SHP77 treated with DMSO at 0.1 percent for 48 hours (cell line): Measurements from ENCODE around the gene OR6A2.
"Not testable (repeated sequence)": the region's sequence is repeated elsewhere in the genome, so short reads cannot be mapped to it uniquely, and the experiment has no call there.

Source experiments
- DNase-seq: peaks from one replicate; lab custom pipeline; 2025; lab: John Stamatoyannopoulos, UW

The OR6A2 gene

DNA sequence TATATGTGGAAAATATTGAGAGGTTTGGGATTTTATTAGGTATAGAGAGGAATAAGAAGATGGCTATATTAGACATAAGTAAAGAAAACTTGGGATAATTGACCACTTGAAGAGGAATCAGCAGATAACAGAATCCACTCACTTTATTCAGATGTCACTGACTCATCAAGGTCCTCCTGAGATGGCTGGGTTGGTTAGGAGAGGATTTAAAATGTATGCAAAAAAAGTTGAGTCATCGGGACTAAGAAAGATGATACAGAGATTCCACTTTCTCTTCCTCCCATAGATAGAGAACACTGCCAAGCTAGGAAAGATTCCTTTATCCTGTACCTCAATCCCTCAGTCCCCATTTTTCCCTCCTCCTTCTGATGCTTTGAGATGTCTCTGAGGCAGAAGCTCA lies at the start of gene OR6A2:
Gene OR6A2 (minus strand): TSS at position 288 of the 400 bp plus-strand sequence. CDS start 3,981 bp downstream, outside the sequence.
- DNase-seq = no peak

GRCh38 chr11:6845383-6845782 lies 45.9 kb upstream of the OR6A2 start, which contains the start of gene OR10A5:
OR10A5 (plus strand) TSS chr11:6845683; CDS start chr11:6845683, 0 bp downstream.
- DNase-seq = no peak

- DNase-seq = no peak
These were observed 44.9 kb upstream of the OR6A2 start for GRCh38 chr11:6844356-6844755.

DNA sequence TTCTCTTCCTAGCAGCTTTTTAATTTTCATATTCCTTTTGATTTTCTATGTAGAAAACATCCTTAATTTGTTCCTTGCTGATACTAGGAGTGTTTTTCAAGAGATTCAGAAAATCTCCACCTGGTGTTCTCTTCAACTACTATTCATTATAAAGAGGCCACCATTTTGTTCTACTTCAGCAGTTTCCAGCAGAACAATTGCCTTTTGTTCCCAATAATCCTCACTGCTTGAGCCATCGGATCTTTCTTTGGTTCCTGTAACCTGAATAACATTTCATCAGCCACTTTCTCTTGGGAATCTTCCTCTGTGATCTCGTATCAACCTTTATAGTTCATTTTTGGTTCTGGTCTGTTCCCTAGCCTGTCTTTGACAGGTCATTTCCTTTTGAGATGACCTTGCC lies 44.2 kb upstream of the OR6A2 start:
- DNase-seq = no peak

- DNase-seq = no peak
These were observed 42.2 kb upstream of the OR6A2 start for GRCh38 chr11:6841694-6842093.

DNA sequence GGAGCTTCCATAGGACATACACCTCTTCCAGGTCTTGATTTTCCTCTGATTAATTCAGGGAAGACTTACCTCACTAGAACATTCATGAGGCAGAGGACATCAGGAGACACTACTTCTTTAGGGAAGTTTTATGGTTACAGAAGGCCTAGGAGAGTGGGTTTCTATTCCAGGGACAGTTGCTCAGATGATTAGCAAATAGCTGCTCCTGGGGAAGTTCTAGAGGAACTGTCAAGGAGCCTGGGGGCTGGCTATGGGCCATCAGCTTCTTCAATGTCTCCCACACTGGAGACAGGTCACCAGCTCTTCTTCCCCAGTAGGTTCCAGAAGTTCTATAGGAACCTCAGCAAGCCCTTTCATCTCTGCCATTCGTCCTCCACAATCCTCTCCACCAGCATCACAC lies 34.5 kb upstream of the OR6A2 start:
- DNase-seq = no peak

DNA sequence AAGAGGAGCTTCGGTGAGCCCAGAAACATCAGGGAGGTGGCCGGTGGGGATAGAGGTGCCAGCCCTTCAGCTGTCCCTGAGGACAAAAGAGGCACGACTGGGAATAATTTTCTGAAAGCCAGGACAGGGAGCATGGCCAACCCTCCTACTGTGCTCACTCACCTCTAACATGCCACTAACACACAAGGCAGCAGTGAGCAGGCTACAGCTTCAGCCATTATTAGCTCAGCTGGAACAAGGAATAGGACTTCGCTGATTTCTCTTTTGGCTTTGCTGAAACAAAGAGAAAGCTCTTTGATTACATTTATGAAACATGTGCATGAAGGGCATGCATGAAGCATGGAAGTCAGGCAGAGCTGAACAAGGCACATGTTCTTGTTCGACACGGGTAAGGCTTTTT lies 33.9 kb upstream of the OR6A2 start:
- DNase-seq = no peak

DNA sequence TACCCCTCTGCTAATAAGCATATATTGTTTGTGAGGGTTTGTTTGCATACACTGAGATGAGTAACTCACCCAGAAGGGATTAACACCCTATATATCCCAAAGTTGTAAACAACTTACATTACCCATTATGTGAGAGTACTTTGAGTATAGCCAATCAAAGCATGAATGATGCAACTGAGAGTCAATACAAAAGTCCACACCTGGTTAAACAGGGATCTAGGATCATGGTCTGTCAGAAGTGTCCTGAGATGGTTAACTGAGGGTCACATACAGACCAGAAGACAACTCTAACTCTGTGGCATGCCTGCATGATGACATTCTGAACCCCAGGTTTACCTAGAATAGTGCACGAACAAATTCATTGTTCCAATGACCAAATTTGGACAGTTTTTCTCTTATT lies 28.6 kb upstream of the OR6A2 start:
- DNase-seq = no peak

DNA sequence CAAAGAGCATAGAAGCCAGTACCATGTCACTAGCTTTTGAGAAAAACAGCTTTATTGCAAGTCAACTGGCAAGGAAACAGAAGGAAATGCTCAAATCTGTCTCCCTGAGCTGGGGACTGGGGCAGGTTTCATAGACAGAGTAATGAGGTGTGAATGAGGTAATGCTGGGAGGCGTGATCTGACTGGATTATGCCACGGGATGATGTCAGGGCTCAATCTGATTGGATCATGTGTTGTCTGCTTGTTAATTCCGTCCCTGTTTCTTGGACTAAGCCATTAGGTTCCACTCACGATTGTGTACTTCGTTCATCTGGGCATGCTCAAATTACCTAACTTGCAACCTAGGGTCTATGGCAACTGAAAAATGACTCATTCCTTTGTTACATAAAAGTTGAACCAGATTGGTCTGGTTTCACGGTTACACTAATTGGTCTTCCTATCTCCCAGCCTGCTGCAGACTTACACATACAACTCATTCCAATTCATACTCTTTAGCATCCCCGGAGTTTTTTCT lies 25.8 kb upstream of the OR6A2 start:
- no peak for DNase-seq

- no peak for DNase-seq
These were observed 24.8 kb upstream of the OR6A2 start for GRCh38 chr11:6824136-6824823.

GRCh38 chr11:6818967-6819366 lies 19.5 kb upstream of the OR6A2 start:
- DNase-seq = no peak

- DNase-seq = no peak
These were observed 18.2 kb upstream of the OR6A2 start for GRCh38 chr11:6817694-6818093.

- no peak for DNase-seq
These were observed 14.2 kb upstream of the OR6A2 start for GRCh38 chr11:6813656-6814055.

DNA sequence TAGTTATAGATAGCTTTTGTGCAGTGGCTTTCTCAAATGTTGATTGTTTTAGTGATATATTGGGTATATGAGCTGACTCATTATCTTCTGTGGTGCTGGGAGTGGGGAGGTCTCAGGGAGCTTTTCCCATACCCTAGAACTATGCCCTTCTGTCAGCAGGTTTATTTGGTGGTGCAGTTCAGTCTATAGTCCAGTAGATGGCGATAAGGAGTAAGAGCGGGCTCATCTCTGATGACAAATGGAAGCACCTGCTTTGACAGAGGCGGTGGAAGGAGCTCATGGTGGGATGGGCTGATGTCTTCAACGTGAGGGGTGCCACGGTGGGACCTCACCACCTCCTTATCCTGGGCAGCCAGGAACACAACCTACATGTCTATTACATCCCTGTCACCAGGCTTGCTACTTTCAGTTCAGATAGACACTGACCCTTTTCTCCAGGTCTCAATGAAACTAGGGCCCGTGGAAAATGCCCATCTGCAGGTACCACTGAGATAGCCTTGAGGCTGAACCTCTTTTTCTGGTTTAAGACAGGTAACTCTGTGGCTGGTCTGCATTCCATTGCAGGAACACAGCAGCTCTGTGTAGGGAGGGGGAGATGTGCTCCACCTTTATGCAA lies 13.0 kb upstream of the OR6A2 start:
- no peak for DNase-seq

- DNase-seq = not testable (repeated sequence)
These were observed 1.6 kb upstream of the OR6A2 start for GRCh38 chr11:6801075-6801474.

DNA sequence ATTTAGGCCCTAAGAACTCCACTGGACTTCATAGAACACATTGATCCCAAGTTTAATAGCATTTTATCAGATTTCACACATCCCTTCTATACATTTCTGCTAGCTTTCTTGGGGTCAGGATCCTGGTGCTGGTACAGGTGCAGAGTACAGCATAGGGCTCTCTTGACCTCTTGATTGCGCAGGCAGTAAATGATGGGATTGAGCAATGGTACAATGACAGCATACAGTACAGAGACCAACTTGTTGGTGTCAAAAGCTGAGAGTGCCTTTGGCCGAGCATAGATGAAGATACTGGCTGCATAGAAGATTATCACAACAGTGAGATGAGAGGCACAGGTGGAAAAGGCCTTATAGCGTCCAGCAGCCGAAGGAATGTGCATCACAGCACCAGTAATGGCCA lies 4.8 kb downstream of the OR6A2 start:
- no peak for DNase-seq

DNA sequence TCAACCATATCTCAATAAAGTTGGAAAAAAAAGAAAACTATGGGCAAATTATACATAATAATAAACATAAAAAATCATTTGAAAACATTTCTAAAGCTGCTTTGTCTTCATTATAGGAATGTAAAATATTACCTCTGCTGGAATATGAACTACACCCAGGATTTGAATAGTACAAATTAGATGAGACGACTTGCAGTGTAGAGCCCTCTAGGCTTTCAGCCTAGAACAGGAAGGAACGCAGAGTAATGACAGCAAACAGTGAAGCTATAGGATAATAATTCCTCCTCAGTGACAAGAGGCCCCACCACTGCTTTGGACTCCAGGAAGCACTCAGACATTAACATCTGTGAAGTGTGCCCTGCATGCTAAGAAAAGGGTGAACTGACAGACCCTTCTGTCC lies 8.9 kb downstream of the OR6A2 start:
- no peak for DNase-seq

GRCh38 chr11:6782720-6783119 lies 16.8 kb downstream of the OR6A2 start, which contains the start of gene OR2AG1:
OR2AG1 (plus strand) TSS chr11:6783020; CDS start chr11:6785038, 2,018 bp downstream.
- DNase-seq = no peak

- DNase-seq = no peak
These were observed 18.7 kb downstream of the OR6A2 start for GRCh38 chr11:6780829-6781228.

GRCh38 chr11:6778518-6778917 lies 21.0 kb downstream of the OR6A2 start:
- DNase-seq = no peak

DNA sequence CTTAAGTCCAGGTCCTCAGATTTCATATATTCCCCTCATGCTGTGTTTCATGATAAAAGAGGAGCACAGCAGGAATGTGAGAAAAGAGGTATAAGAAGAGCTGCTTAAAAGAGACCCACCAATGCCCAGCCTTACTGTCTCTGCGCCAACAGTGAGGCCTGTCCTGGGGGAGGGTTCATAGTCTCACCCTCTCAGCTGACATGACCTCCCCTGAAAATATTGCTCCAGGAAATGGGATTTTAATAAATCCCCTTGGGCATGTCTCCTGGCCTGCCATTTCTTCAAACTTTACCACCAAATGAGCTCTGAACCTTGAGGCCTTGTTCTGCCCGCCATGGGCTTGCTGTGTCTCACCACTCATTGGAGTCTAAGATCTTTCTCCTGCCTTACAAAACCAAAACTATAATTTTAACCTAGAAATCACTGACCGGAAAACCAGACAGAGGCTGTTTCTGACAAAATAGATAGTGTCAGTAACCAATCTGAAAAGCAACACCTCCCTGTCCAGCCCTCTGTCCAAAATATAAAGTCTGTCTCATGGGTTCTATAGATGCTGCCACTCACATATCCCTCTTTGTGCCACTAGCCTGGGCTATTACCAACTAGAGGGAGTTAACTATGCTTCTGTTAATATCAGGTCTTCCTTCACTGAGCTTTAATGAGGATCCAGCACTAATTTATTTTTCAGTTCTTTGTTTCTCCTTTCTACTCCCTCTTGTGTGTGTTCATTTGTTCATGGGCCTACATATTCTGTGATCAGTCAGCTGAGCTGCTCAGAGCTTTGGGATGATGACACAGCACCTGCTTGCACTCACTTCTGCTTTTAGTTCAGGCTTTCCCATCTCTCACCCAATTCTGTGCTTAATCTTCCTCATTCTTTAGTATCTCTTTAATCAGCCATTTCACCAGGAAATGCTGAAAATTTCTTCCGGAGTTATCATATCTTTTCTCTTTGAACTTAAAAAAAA lies 27.3 kb downstream of the OR6A2 start, which contains the start of gene OR2AG2:
Gene OR2AG2 (minus strand): TSS at position 51 of the 968 bp plus-strand sequence. CDS start 3,019 bp downstream, outside the sequence.
- no peak for DNase-seq

DNA sequence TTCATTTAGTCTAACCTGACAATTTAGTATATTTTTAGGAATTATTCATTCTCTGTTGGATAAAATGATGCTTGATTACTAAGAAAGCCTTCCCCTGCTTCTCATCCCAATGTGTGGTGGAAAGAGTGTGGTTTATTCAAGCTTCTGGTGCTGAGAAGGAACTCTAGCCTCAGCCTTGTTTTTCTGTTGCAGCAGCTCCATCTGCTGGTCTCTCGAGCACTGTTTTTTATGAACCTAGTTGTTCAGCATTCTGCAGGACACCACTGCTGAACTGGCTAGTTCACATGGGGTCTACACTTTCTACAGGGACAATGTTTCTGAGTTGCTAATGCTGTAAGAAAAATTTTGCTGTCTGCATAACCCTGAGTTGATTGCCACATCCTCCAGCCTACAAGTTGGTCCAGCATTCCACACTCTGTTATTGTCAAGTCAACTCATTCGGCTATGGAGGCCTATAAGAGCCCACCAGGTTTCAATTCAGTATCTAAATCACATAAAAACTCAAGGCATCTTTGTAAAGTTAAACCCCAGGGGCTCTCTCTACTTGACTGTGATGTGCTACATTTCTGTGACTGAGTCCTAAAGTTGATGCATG lies 42.0 kb downstream of the OR6A2 start:
- DNase-seq = peak; percentile 0
